ENCODE measurements around the gene CHMP4A. TPM values are rescaled to one million over a fixed set of nuclear protein-coding genes. Genes with fewer than 3 reads are reported as not detected.

CHMP4A gene
- total RNA-seq, 1 experiment from 2014 or later = 34.6 TPM

GRCh38 chr14:24241829-24242443, 28.6 kb upstream of the CHMP4A start:
- Histone ChIP-seq H3K4me1 (ENCODE audit: control insufficient read depth in 1 of 2, insufficient read depth in 2 of 2, low read length in 2 of 2) (peaks cover 11 to 40% of the 10 kb centered on the region in 2 experiments), H3K9ac (ENCODE audit: low read length) (peak overlapping the region; percentile 70), H3K79me2 (ENCODE audit: insufficient read depth, low read length) (peaks cover 12% of the 10 kb centered on the region; the same call in 1 of the 2 replicates), H3K4me2 (ENCODE audit: low read length) (peak overlapping the region; percentile 85), H3K9me2 (ENCODE audit: insufficient read depth) (no peaks in the 10 kb centered on the region), H2AFZ (ENCODE audit: low read depth, low read length, poor library complexity, severe bottlenecking) (no peak overlapping the region), H3K27me3 (ENCODE audit: insufficient read depth, low read length) (no peaks in the 10 kb centered on the region), H3K4me3 (replicated peaks in 1 of 2; ENCODE audit: low read depth in 1 of 2, low read length in 2 of 2) (peak overlapping the region; percentile 72 to 75), H3K9me3 (ENCODE audit: control insufficient read depth in 1 of 2, insufficient read depth in 1 of 2, low read depth in 1 of 2, low read length in 2 of 2) (no peaks in the 10 kb centered on the region), H3K27ac (ENCODE audit: low read depth, low read length) (peak overlapping the region; percentile 99), H4K20me1 (ENCODE audit: insufficient read depth) (no peaks in the 10 kb centered on the region), H3K36me3 (ENCODE audit: control insufficient read depth in 1 of 2, insufficient read depth in 2 of 2, low read length in 2 of 2) (peaks cover 32 to 43% of the 10 kb centered on the region in 2 experiments; a peak in 3 of 4 replicates)
- TF ChIP-seq CTCF (IDR thresholded peaks at IDR 0.05 in 2 of 3, conservative IDR thresholded peaks at IDR 0.05 in 1 of 3; ENCODE audit: borderline replicate concordance in 1 of 3, insufficient read depth in 1 of 3, low read depth in 2 of 3, low read length in 2 of 3) (peak in 1 of 3 experiments; percentile 57; a peak in 2 of 6 replicates), ZNF274 (IDR thresholded peaks at IDR 0.05; ENCODE audit: low read depth, low read length) (no peak), ATF3 (IDR thresholded peaks at IDR 0.05) (no peak)
- peak; percentile 90 for ATAC-seq
- RAD21 ChIA-PET (ENCODE audit: low non-redundant PET in 1 of 2, low total read pairs in 2 of 2, uncharacterized antibody in 2 of 2, unreplicated experiment in 2 of 2) = interaction anchor here (0.7 to 1.9 kb wide), 7 partner anchors 38 to 184 kb away, joined by 3 to 9 read pairs (median 4); partner anchors contain the start of genes DHRS1 (in 2 of the 2) and NOP9 (in 2 of the 2)
- TSS peak; percentile 53 for BruUV-seq (replicated peaks)
- POLR2A ChIA-PET = interaction anchor here (0.5 to 2.7 kb wide), 20 partner anchors 9 to 190 kb away, joined by 3 to 30 read pairs (median 4); partner anchors contain the start of genes CBLN3, CIDEB, DCAF11 and DHRS1
- CTCF ChIA-PET = interaction anchor here (0.7 to 2.8 kb wide), 19 partner anchors 9 to 200 kb away, joined by 3 to 71 read pairs (median 6); partner anchors contain the start of genes CHMP4A, CIDEB, DHRS1 and GMPR2
- intact Hi-C loops (cut with micrococcal nuclease) = loop anchor here (1.0 to 2.0 kb wide), 2 partner anchors 29 to 189 kb away; partner anchors contain the start of gene RABGGTA
- DNase-seq (ENCODE audit: low read depth, low spot score) = peak; percentile 86

All from HCT116 (cell line).